ENCODE data around the gene TANC1.
"Not testable (repeated sequence)": the region's sequence is repeated elsewhere in the genome, so short reads cannot be mapped to it uniquely, and the experiment has no call there.

Gene TANC1

DNA sequence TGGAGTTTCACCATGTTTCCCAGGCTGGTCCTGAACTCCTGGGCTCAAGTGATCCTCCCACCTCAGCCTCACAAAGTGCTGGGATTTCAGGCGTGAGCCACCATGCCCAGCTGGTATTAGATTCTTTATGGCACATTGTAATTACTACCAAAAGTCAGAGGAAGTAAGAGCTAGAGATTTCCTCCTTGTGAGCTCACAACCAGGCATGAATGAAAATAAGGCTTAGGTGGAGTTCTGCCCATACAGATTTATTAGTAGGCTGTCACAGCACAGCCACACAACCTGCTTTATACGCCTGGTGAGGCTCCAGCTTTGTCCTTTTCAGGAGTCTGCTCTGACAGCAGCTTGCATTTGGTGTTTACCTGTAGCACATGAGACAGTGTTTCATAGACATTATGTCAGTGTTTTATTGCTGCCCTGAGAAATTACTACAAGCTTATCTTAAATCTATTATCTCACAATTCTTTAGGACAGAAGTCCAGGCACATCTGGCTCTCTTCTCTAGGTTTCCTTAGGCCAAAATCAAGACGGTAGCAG, 156.6 kb downstream of the TANC1 start:
- no peak for DNase-seq

DNA sequence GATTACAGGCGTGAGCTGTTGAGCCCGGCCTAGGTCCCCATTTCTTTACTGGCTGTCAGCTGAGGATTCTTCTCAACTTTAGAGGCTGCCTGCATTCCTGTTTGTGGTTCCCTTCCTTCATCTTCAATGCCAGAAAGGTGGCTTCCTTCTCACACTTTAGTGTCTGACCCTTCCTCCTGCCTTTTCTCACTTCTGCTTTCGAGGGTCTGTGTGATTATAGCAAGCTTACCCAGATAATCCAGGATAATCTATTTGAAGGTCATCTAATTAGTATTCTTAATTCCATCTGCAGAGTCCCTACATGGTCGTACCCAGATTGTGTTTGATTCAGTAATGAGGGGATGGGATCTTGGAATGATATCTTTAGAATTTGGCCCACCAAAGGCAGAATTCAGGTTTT, 157.4 kb downstream of the TANC1 start:
- DNase-seq, result no peak

DNA sequence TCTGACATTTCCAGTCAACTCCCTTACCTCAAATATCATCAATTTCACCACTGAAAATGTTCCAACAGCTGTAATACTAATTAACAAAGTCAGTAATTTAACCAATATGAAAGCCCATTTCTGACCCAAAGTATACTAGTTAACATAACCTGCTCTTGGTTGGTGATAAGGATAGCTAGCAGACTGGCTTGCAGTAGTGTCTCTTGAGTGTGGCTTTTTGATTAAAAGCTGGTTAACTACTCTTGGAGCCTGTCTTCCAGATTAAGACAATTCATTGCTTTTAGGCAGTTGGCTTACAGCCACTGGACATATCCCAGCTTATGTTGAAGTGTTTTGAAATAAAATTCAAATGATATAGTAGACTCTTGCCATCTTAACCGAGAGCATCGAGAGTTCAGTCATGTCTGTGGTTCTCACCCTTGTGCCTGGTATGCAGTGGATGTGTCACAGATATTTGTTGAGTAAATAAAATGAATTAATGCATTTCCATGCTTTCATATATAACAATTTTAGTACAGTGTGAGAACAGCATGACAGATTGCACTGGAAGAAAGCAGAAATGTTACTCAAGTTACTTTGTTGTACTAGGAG, 158.1 kb downstream of the TANC1 start:
- no peak for DNase-seq

DNA sequence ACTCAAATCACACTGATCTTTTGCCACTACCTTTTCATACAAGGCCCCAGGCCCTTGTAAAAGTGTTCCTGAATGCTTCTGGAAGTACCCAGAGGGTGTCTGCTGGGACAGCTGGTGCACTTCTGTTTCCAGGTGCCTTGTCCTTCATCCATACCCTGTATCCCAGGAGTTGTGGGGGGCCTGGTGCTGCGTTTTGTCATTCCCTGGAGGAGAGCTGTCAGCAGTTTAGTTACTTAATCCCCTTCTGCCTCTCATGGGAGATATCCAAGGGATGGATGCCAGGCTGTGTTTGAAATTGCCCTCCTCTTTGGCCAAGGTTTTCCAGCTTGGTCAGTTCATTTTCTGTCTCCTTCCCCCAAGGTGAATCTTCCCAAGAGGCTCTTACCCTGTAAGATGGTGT, 159.8 kb downstream of the TANC1 start:
- no peak for DNase-seq

DNA sequence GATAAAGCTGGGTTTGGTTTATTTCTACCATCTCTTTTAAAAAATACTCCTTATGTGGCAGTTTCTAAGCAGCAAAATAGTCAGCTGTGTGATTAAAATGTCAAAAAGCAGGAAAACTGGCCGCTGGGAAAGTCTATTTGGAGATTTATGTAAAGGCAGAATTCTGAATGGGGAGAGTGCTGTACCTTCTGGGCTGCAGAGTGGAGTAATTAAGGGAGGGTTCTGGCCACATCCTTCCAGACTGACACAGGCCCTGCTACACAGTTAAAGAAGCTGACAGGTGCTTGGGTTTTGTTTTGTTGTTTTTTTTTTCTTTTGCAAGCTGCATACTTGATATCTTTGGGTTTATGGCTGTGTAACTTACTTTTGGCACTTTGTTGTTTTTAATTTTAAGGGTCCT, 160.8 kb downstream of the TANC1 start:
- DNase-seq, result no peak

DNA sequence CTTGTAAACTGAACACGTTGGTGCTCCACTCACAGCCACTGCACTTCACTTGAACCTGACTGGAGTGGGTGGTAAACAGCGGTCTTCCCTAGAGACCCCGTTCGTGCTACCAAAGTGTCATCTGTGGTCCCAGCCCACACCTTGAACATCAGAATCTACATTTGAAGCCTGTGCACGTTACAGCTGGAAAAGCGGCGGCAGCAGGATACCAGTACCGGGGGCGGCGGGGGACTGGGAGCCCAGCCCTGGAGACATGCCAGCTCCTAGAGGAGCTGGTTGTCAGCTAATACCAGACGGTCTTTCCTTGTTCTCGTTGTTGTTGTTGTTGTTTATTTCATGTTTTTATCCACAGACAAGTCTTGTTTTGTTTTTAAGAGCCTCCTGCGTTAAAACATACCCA, 161.4 kb downstream of the TANC1 start:
- DNase-seq, result no peak

DNA sequence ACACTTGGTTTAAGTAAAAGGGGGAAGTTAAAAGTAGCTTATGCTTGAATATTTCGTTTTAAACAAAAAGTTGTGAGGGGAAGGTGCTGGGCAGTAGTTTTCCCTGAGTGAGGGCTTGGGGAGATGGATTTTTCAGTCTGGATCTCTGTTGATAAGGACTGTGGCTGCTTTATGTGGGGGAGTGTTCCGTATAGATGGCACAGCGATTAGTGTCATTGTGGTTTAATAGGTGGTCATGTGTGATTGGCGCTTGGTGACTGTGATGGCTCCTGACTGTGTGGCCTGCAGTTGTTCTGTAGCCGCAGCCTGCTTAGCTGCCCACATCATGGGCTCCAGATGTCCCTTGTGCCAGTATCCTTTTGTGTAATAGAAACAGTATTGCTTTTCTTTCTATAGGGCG, 161.9 kb downstream of the TANC1 start:
- no peak for DNase-seq

DNA sequence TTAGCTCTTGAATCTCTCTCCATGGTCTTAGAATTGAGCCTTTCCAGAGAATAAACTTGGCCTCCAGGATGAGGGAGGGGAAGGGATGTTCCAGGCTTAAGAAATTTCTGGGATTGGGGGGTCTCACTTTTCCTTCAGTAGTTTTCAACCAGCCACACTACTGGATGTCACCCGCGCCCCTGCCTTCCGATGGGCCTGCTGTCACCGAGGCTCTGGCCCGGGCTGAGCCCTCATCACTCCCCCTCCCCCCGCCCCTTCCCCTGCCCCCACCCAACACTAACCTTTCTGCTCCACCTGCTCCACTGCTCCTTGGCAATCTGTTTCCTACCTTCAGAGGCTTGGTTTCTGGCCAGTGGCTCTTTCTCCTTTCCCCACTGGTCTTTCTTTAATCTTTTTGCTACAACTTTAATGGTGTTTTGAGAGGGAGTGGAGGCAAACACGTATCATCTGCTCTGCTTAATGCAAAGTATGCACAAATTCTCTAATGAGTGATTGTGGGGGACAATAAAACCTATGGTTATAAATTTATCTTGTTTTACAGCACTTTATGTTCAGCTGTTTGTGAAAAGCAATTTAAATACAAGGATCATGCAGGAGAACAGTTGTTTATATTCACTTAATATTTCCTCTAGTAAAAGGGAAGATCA, 162.9 kb downstream of the TANC1 start:
- no peak for DNase-seq

DNA sequence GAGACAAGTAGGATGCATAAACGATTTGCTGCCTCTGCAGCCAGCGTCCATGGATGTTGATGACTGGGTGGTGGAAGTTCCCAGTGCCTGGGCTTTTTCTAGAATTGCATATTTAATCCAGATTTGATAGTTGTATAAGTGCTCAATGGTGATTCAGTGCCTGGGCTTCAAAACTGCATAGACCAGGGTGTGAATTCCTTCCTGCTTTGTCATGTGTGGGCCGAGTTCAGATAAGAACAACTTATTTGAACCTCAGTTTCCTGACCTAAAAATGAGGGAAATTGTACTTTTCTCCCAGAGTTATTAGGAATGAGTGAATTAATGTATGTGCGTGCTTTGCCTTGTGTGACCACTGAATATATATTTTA, 163.5 kb downstream of the TANC1 start:
- no peak for DNase-seq

DNA sequence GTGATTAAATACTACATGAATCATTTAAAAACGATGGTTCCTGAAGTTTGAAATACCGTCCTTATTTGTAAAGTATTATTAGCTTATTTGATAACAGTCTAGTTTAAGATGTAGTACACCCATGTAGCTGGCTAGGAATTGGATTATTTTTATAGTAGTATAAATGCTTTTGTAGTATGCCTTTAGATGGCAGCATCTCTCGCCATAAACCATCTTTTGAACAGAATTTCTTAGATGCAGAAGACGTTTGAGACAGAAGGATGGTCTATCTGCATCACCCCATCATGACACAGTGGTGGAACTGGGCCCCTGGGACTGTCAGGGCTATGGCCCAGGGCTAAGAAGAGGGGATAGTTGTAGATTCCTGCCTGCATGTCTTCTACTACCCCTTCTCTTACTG, 165.4 kb downstream of the TANC1 start:
- no peak for DNase-seq

DNA sequence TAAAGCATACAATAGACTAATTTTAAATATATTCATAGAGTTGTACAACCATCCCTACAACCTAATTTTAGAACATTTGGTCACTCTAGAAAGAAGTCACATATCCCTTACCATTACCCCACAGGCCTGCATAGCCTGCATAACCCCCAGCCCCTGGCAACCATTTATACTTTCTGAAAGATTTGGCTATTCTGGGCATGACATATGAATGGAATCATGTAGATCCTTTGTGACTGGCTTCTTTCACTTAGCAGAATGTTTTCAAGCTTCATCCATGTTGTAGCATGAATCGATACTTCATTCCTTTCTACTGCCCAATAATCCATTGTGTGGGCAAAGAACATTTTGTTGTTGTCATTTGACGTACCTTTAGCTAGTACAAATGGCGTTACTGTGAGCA, 166.5 kb downstream of the TANC1 start:
- no peak for DNase-seq

DNA sequence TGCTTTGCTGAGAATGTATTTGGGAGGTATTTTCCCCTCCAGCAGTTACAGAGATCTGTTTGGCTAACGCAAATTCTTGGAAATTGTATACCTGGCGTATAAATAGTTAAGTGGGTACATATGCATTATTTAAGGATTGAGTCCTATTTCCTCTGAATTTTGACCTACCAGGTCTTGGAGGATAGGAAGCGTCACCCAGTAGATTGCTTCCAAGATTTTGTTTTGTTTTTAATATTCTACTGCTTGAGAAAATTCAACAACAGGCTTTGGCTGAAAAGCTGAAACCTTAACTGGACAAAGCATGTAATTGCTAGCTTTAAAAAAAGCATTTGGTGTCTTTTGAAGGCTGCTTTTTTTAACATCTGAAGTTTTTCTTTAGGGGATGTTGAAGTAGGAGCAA, 168.0 kb downstream of the TANC1 start:
- no peak for DNase-seq

DNA sequence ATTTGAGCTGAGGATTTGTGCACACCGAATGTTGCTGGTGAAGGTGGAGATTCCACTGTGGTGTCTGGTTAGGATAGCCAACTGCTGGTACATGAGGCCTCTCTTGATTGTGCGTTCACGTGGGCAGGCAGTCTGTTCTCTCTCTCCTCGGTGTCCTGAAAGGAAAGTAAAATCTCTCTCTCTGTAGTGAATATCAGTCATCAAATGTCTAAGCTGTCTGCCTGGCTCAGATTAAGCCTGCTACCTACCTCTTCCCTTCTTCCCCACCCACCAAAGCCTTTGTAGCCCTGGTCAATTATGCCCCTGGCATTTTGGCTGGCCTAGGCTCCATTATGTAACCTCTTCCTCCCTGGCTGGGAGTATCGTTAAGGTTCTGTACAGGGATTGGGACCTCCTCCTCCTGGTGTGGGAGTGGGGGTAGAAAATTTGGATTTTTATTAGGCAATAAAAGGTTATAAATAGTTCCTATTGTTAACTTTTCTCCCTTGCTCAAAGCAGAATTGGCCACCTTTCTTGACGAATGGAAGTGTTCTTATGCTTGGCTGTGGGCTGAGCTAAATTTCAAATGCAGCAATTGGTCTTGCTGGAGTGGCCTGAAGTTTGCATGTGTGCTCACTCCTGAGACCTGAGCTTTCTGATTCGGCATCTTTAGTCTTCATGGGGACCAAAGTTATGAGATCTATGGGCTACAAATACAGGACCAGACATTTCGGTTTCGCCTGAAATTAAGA, 169.2 kb downstream of the TANC1 start:
- DNase-seq, result no peak

DNA sequence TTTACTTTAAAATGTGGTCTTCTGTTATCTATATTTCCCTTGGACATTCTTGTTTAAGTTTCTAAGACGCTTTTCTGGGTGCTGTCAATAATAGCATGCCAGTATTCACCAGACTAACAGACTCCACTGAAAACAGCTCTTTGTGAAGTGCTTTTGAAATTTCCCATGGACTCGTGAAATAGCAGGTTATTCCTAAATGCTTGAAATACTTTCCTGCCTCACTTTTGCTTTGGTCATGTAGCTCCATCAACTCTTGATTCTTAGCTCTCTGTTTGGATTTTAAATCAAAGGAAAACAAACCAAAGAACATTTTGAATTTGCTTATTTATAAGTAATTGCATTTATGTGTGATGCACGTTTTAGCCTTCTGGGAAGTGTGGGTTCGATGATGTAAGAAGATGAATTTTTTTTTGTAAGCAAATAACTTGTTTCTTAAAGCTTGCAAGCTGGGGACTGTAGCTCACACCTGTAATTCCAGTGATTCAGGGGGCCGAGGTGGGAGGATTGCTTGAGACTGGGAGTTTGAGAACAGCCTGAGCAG, 170.3 kb downstream of the TANC1 start:
- DNase-seq, result no peak

DNA sequence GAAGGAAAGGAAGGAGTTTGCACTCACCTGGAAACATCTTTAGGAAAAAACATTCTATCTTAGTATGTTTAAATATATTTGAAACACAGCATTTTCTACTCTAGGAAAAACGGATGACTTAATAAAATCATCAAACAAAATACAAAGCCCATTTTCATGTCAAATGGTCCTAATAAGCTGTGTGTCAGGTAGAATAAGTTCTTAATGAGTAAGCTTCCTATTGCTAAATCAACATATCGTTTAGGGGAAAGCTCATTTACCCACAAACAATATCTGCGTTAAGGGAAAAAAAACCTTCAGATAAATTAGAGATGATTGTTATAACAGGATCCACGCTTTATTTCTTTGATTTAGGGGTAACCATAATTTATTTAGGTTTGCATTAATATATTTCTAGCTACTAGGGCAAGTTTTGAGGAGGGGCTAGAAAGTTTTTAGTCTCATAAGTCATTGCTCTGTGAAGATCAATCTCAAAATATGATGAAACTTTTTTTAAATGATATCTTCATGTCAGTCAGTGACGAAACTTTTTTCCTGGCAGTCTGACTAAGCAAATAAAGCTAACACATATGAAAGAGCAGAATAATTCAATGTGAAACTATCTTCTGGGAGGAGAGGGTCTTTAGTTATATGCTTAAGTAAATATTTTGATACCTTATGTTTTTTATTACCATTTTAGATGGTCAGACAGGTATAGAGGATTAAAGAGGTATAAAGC, 170.9 kb downstream of the TANC1 start:
- no peak for DNase-seq

DNA sequence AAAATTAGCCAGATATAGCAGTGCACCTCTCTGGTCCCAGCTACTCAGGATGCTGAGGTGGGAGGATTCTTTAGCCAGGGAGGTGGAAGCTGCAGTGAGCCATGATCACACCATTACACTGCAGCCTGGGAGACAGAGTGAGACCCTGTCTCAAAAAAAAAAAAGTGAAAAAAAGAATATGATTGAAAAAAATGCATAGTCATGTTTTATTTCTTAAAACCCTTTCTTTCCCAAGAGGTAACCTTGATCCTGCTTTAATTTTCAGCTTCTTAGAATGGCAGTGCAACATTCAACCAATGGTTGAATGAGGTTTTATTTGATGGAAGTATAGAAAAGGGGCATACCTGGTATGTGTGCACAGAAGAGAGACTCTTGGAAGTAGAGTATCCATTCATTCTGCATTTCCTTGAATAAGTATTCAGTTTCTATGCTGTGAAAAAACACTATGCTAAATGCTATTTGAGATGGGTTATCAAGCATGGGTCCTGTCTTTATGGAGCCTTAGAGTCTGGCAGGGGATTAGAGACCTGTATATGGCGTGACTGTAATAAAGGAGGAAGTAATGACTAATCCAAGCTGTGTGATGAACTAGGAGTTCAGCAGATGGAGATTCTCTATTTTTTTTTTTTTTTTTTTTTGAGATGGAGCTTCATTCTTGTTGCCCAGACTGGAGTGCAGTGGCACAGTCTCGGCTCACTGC, 171.8 kb downstream of the TANC1 start:
- DNase-seq, result no peak

DNA sequence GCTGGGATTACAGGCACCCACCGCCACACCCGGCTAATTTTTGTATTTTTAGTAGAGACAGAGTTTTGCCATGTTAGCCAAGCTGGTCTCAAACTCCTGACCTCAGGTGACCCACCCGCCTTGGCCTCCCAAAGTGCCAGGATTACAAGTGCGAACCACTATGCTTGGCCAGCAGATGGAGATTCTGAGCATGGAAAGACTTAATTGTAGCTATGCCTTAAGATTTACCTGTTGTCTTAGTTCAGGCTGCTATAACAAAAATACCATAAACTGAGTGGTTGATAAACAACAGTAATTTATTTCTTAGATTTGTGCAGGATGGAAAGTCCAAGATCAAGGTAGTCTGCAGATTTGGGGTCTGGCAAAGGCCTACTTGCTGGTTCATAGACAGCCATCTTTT, 172.4 kb downstream of the TANC1 start:
- not testable (repeated sequence) for DNase-seq

DNA sequence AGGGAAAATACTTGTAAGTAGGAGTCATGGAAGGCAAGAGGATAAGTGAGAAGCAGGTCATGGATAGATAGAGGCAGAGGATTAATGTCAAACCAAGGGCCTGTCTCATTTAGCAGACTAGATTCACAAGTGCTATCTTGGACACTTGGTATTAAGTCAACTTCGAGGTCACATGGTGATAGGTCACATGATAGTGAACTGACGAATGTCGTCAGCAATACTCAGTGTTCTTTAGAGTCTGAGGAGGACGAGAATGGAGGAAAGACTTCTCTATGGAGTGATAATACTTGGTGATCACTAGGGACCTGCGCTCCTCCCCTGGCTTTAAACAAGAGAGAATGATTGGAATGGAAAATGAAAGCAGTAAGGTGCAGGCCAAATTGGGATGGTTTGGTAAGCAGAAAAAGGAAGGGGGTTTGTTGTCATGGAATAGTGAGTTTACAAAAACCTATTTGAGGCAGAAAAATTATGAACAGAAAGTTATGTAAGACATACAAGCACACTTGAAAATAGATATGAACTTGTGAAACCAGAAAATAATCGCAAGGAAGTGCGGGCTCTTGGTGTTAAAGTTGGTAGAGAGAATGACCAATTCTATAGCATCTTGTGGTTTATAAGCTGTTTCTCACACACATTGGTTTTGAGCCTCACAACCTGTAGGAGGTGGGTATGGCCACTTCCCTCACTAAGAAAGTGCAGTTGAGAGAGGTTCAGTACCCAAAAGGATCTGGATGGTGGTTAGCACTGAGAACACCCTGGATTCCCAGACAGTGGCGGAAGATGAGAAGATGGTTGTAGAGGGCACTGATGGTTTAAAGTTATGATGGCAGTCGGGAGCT, 176.6 kb downstream of the TANC1 start:
- DNase-seq, result no peak

DNA sequence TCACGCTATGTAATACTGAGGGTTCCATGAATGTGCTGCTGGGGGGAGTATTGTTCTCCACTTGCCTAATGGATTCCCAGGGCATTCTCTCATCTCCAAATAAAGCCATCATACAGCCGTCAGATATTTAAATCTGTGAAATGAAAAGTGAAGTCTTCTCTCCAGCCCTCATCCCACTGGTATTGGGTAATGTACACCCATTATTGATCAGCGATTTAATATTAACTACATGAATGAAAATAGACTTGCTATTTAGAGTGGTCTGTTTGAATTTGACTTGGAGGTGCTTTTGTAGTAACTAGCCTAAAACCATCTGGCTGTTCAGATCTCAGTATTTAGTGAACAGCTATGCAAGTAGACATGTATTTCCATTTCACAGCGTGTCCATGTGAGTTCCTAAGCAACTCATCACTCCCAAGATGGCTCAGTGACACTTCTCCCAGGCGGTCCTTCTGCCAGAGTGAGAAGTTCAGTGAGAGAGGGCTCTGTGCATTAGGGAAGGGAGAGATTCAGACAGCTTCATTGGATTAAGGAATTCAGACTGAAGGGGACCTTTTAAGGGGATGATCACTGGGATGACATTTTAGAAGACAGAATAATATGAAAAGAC, 177.4 kb downstream of the TANC1 start:
- DNase-seq, result no peak

DNA sequence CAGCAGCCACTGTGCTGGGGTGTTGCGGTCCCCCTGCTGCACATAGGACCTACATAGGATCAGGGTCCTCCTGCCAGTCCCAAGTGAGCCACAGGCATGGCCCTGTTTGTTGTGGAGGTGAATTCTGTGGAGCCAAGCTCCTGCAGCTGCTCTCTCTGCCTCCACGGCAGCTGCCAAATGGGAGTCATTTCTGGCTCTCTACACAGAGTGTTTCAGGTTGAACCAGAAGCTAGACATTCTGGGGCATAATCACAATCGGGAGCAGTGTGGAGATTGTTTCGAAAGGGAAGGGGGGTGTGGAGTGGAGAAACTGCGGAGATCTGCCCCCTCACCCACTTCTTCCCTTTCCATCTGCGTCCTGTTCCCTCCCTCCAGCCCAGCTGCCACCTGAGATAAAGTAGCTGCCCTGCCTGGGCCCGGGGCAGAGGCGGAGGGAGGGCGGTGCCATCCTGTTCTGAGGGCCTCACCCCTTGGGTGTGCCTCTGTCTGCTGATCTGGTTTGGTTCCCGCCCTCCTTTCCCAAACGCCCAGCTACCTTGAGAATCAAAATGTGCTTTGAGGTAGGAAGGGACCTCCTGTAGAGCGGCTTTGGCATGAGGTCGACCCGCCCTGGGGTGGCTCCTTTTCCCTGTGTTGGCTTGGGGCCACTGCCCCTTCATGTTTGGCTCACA, 178.7 kb downstream of the TANC1 start:
- no peak for DNase-seq

DNA sequence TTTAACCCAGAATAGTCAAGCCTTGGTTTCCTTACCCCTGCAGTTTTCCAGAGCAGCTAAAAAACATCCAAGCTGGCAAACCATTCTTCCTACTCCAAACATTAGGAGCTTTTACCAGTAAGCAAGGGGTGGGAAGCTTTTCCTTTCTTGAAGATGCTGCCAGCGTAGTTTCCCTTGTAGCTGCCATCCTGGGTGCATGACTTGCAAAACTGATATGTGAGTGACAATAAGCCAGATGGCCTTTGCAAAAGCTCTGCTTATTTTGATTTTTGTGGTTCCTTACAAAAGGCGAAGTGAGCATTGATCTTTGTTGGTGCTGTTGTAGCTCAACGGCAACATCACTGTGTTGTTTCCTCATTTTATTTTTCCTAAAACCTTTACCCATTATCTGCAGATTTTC, 179.2 kb downstream of the TANC1 start:
- no peak for DNase-seq
